Panc1 (cell line): ENCODE results near the gene RGL4. TPM values are rescaled to one million over a fixed set of nuclear protein-coding genes. Genes with fewer than 3 reads are reported as not detected.

Experiments
- ATAC-seq: fragments of 200-7000 bp; cut with Tn5 transposase; 2 replicates; pipeline ENCODE4 v1.9.1; 2020; ENCODE audit warnings: mild to moderate bottlenecking, moderate library complexity
- BruUV-seq: library from RNA; stranded (reverse); fragments of 400-500 nt; replicated peaks from 2 replicates; lab custom pipeline; 2021; lab: Mats Ljungman, UMichigan
- CTCF ChIA-PET: fragments of 300-600 bp; sonication (Branson Sonifier 250); formaldehyde crosslinking; loops from one replicate; lab custom pipeline; 2022; ENCODE audit warnings: antibody characterized with exemption; lab: Charles Lee
- POLR2A ChIA-PET: fragments of 300-600 bp; sonication (Branson Sonifier 250); formaldehyde crosslinking; loops from one replicate; lab custom pipeline; 2022; ENCODE audit warnings: antibody characterized with exemption; lab: Charles Lee
- DNase-seq: peaks from one replicate; pipeline ENCODE4 v3.0.0-alpha.2; 2010; ENCODE audit warnings: low read depth, low spot score
- H3K27ac ChIP-seq: 2 replicates; pipeline ENCODE4 v1.5.1; 2011; ENCODE audit warnings: mild to moderate bottlenecking, low read length, inconsistent platforms
- H3K27me3 ChIP-seq: fragments of 200-500 bp; sonication (Bioruptor generic); 2 replicates; pipeline ENCODE4 v1.6.0; 2014; ENCODE audit warnings: low read length, inconsistent platforms; ENCODE audit not compliant: control insufficient read depth, insufficient read depth
- H3K36me3 ChIP-seq: fragments of 200-500 bp; sonication (Bioruptor generic); 2 replicates; pipeline ENCODE4 v1.5.1; 2014; ENCODE audit warnings: inconsistent platforms, mild to moderate bottlenecking, low read length, moderate library complexity; ENCODE audit not compliant: control insufficient read depth, insufficient read depth
- H3K4me1 ChIP-seq: 2 replicates; pipeline ENCODE4 v1.5.1; 2011; ENCODE audit warnings: inconsistent platforms, mild to moderate bottlenecking, low read length, moderate library complexity; ENCODE audit not compliant: control insufficient read depth, insufficient read depth
- H3K4me3 ChIP-seq, 2 experiments: 2 replicates each; pipeline ENCODE4 v1.5.1; 2011 to 2012; ENCODE audit warnings: low read depth in 2 of 2, low read length in 2 of 2, mild to moderate bottlenecking in 2 of 2, inconsistent platforms in 1 of 2, moderate library complexity in 1 of 2
- H3K9me3 ChIP-seq: fragments of 200-500 bp; sonication (Bioruptor generic); 2 replicates; pipeline ENCODE4 v1.5.1; 2014; ENCODE audit warnings: low read depth, mild to moderate bottlenecking, inconsistent platforms, low read length, moderate library complexity; ENCODE audit not compliant: control insufficient read depth, insufficient read depth
- POLR2AphosphoS5 ChIP-seq: IDR thresholded peaks from 2 replicates; pipeline ENCODE4 v1.6.1; 2012; ENCODE audit warnings: mild to moderate bottlenecking, low read depth, low read length, moderate library complexity
- REST ChIP-seq, 2 experiments: IDR thresholded peaks; 2 replicates each; pipeline ENCODE4 v1.6.1; 2011 to 2012; ENCODE audit warnings: low read depth in 2 of 2, control low read depth in 1 of 2, low read length in 1 of 2, mild to moderate bottlenecking in 1 of 2, moderate library complexity in 1 of 2; ENCODE audit not compliant: insufficient read depth in 1 of 2
- SIN3A ChIP-seq: IDR thresholded peaks from 2 replicates; pipeline ENCODE4 v1.6.1; 2012; ENCODE audit warnings: low read depth, mild to moderate bottlenecking, low read length, moderate library complexity, borderline replicate concordance; ENCODE audit not compliant: insufficient read depth
- TCF7L2 ChIP-seq: IDR thresholded peaks from 2 replicates; pipeline ENCODE4 v1.6.1; 2011; ENCODE audit warnings: mild to moderate bottlenecking, low read depth, low read length, inconsistent platforms
- in situ Hi-C: cut with HindIII; loops from 2 replicates; pipeline ENCODE4 v1.10.0; 2016; ENCODE audit warnings: low sequenced_read_pairs, low pct_unique_long_range_greater_than_20kb
- intact Hi-C: fragments of 100-400 bp; cut with micrococcal nuclease; formaldehyde crosslinking; loops from one replicate; pipeline ENCODE4 v1.10.0; 2022; ENCODE audit not compliant: unreplicated experiment
- total RNA-seq: library from RNA; stranded (reverse); gene quantifications from one replicate; pipeline ENCODE4 v1.2.1, GENCODE V29; 2021; ENCODE audit not compliant: unreplicated experiment
- TF ChIP-seq, protein P1 (sequence below): fragments of 450-650 bp; IDR thresholded peaks from 2 replicates; pipeline ENCODE4 v1.5.1; 2017; ENCODE audit warnings: mild to moderate bottlenecking

RGL4 gene
- total RNA-seq, 1 experiment from 2014 or later, result not detected

DNA sequence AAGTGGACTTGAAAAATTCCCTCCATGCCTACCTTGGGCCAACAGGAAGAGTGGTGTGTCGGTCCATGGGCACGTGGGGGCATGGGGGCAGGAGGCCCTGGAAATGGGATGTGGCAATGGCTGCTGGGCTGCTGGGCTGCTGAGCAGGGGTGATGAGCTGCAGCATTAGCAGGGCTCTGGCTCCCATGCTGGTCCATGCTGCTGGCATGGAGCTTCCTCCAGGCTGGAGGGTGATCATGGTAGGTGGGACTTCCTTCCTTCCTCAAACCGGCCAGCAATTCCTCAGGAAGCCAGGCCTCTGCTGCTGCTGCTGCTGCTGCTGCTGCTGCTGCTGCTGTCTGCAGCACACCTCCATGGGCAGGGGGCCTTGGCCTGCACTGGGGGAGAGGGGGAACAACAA is 4.3 kb downstream of the RGL4 start:
- intact Hi-C loops, result no loop called here
- POLR2A ChIA-PET, result interaction anchor here (0.7 kb wide), 1 partner anchor 22 kb away, joined by 3 read pairs; no protein-coding TSS in a partner anchor
- in situ Hi-C loops, result no loop called here
- Histone ChIP-seq H3K27me3 (no peaks in the 10 kb centered on the region), H3K4me1 (no peaks in the 10 kb centered on the region), H3K9me3 (no peaks in the 10 kb centered on the region), H3K27ac (no peak overlapping the region), H3K4me3 (no peak overlapping the region), H3K36me3 (no peaks in the 10 kb centered on the region)
- no peak for DNase-seq
- ATAC-seq, result no peak
- TF ChIP-seq, protein P1, sequence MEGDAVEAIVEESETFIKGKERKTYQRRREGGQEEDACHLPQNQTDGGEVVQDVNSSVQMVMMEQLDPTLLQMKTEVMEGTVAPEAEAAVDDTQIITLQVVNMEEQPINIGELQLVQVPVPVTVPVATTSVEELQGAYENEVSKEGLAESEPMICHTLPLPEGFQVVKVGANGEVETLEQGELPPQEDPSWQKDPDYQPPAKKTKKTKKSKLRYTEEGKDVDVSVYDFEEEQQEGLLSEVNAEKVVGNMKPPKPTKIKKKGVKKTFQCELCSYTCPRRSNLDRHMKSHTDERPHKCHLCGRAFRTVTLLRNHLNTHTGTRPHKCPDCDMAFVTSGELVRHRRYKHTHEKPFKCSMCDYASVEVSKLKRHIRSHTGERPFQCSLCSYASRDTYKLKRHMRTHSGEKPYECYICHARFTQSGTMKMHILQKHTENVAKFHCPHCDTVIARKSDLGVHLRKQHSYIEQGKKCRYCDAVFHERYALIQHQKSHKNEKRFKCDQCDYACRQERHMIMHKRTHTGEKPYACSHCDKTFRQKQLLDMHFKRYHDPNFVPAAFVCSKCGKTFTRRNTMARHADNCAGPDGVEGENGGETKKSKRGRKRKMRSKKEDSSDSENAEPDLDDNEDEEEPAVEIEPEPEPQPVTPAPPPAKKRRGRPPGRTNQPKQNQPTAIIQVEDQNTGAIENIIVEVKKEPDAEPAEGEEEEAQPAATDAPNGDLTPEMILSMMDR, result no peak
- TF ChIP-seq TCF7L2 (no peak), POLR2AphosphoS5 (no peak), REST (IDR thresholded peaks at IDR 0.05; ENCODE audit: insufficient read depth in 1 of 2, low read depth in 2 of 2, low read length in 1 of 2) (no peak)
- BruUV-seq, result no TSS peak
- CTCF ChIA-PET, result no interaction called here

DNA sequence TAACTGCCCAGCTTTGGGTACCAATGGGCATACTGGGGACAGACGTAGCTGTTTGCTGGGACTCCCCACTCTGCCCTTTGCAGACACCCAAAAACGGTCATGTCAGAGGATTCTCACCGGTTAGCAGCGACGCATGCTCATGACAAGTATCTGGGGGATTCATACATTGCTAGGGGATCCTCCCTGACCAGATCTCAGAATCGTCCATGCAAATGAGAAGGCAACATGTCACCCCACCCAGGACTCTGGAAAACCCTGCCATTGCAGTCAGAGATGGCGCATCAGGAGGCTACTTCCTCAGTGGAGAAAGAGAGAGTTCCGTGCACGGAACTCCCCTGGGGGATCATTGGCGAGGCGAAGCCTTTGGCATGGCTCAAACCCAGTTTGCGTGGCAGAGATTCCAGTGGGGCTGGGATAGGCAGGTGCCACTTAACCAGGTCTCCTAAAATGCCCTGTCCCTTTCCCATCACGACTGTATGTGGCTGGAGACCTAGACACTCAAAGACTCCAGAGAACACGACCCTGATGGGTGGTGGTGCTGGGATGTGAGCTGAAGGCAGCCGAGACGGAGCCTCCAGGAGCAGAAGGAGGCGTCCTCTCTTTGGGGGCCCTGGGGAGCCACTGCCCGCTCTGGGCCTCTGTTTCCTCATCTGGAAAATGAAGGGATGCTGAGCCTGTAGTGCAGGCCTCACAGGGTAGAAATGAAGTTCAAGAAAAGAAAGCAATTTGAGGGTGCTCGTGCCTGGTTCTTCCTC is 4.9 kb downstream of the RGL4 start:
- in situ Hi-C loops, result no loop called here
- no TSS peak for BruUV-seq
- Histone ChIP-seq H3K9me3 (no peaks in the 10 kb centered on the region), H3K36me3 (no peaks in the 10 kb centered on the region), H3K4me3 (no peak overlapping the region), H3K27ac (no peak overlapping the region), H3K27me3 (no peaks in the 10 kb centered on the region), H3K4me1 (no peaks in the 10 kb centered on the region)
- intact Hi-C loops, result no loop called here
- ChIA-PET CTCF (no interaction called here), POLR2A (interaction anchor here (0.7 kb wide), 1 partner anchor 22 kb away, joined by 3 read pairs; no protein-coding TSS in a partner anchor)
- DNase-seq (no peak), ATAC-seq (no peak)
- TF ChIP-seq SIN3A (no peak), REST (IDR thresholded peaks at IDR 0.05; ENCODE audit: insufficient read depth in 1 of 2, low read depth in 2 of 2, low read length in 1 of 2) (no peak), POLR2AphosphoS5 (no peak), TCF7L2 (no peak)
- TF ChIP-seq, protein P1, result no peak
